Activated CD8-positive, alpha-beta T cell treated with anti-CD3 and anti-CD28 coated beads for 36 hours (primary cell): ENCODE results near the gene APOLD1. TPM values are rescaled to one million over a fixed set of nuclear protein-coding genes. Genes with fewer than 3 reads are reported as not detected.

Experiments used
- ATAC-seq: fragments of 200-7000 bp; cut with Tn5 transposase; one replicate; pipeline ENCODE4 v1.10.0; 2021; ENCODE audit warnings: mild to moderate bottlenecking, moderate library complexity
- CTCF ChIA-PET: fragments of 350-600 bp; sonication (Branson Sonifier 250); formaldehyde crosslinking; loops from one replicate; lab custom pipeline; 2021; ENCODE audit warnings: antibody characterized with exemption; lab: Charles Lee
- POLR2A ChIA-PET: fragments of 350-600 bp; sonication (Branson Sonifier 250); formaldehyde crosslinking; loops from one replicate; lab custom pipeline; 2021; ENCODE audit warnings: antibody characterized with exemption; lab: Charles Lee
- DNase-seq: peaks from one replicate; pipeline ENCODE4 v3.0.0-alpha.2; 2020
- H3K27ac Mint-ChIP-seq: one replicate; pipeline ENCODE4 v1.8.0; 2021; ENCODE audit warnings: mild to moderate bottlenecking, mixed read lengths
- H3K27me3 Mint-ChIP-seq: one replicate; pipeline ENCODE4 v1.8.0; 2021; ENCODE audit warnings: mixed read lengths
- H3K36me3 Mint-ChIP-seq: one replicate; pipeline ENCODE4 v1.8.0; 2021; ENCODE audit warnings: low read depth, mixed read lengths
- H3K4me1 Mint-ChIP-seq: one replicate; pipeline ENCODE4 v1.8.0; 2021; ENCODE audit warnings: low read depth, mixed read lengths
- H3K4me3 Mint-ChIP-seq: one replicate; pipeline ENCODE4 v1.8.0; 2021; ENCODE audit warnings: mild to moderate bottlenecking, moderate library complexity, mixed read lengths
- H3K9me3 Mint-ChIP-seq: one replicate; pipeline ENCODE4 v1.8.0; 2021; ENCODE audit warnings: mixed read lengths
- CTCF ChIP-seq: fragments of 200-600 bp; IDR thresholded peaks from one replicate; pipeline ENCODE4 v1.8.0; 2022; ENCODE audit warnings: antibody characterized with exemption, mild to moderate bottlenecking
- intact Hi-C: fragments of 100-400 bp; cut with micrococcal nuclease; formaldehyde crosslinking; loops from one replicate; pipeline ENCODE4 v1.10.0; 2022
- total RNA-seq, 2 experiments: library from RNA; stranded (reverse); gene quantifications; one replicate each; pipeline ENCODE4 v1.2.3, GENCODE V29; 2021

Gene APOLD1
- total RNA-seq, 2 experiments from 2014 or later, result 5.7 to 6.3 TPM

GRCh38 chr12:12770262-12770661, 15.2 kb upstream of the APOLD1 start:
- TF ChIP-seq CTCF, result no peak
- ATAC-seq (no peak), DNase-seq (no peak)
- H3K4me3 Mint-ChIP-seq, result no peak overlapping the region
- intact Hi-C loops, result no loop called here
- peaks cover 8% of the 10 kb centered on the region for H3K36me3 Mint-ChIP-seq
- H3K4me1 Mint-ChIP-seq, result no peaks in the 10 kb centered on the region
- POLR2A ChIA-PET, result interaction anchor here (0.6 kb wide), 1 partner anchor 32 kb away, joined by 3 read pairs; no protein-coding TSS in a partner anchor
- CTCF ChIA-PET, result no interaction called here
- H3K27ac Mint-ChIP-seq, result no peak overlapping the region
- no peaks in the 10 kb centered on the region for H3K27me3 Mint-ChIP-seq
- peaks cover 6% of the 10 kb centered on the region for H3K9me3 Mint-ChIP-seq

- H3K4me3 Mint-ChIP-seq, result no peak overlapping the region
- peaks cover 4% of the 10 kb centered on the region for H3K9me3 Mint-ChIP-seq
- H3K36me3 Mint-ChIP-seq, result peaks cover 2% of the 10 kb centered on the region
- ChIA-PET POLR2A (no interaction called here), CTCF (no interaction called here)
- intact Hi-C loops, result no loop called here
- no peak overlapping the region for H3K27ac Mint-ChIP-seq
- no peak for ATAC-seq
- H3K27me3 Mint-ChIP-seq, result no peaks in the 10 kb centered on the region
- DNase-seq, result no peak
- no peak for TF ChIP-seq CTCF
- no peaks in the 10 kb centered on the region for H3K4me1 Mint-ChIP-seq
These were observed 10.7 kb upstream of the APOLD1 start for GRCh38 chr12:12774791-12775190.

- no peak overlapping the region for H3K27ac Mint-ChIP-seq
- no peaks in the 10 kb centered on the region for H3K36me3 Mint-ChIP-seq
- H3K4me3 Mint-ChIP-seq, result no peak overlapping the region
- TF ChIP-seq CTCF, result no peak
- peaks cover 2% of the 10 kb centered on the region for H3K9me3 Mint-ChIP-seq
- intact Hi-C loops, result no loop called here
- H3K4me1 Mint-ChIP-seq, result no peaks in the 10 kb centered on the region
- DNase-seq, result no peak
- ATAC-seq, result no peak
- no peaks in the 10 kb centered on the region for H3K27me3 Mint-ChIP-seq
- ChIA-PET CTCF (interaction anchor here (1.4 kb wide), 1 partner anchor 11 kb away, joined by 3 read pairs; no protein-coding TSS in a partner anchor), POLR2A (no interaction called here)
These were observed 9.2 kb upstream of the APOLD1 start for GRCh38 chr12:12776261-12776660.

GRCh38 chr12:12777092-12777491, 8.4 kb upstream of the APOLD1 start:
- intact Hi-C loops, result no loop called here
- Mint-ChIP-seq H3K9me3 (peaks cover 2% of the 10 kb centered on the region), H3K27ac (no peak overlapping the region), H3K27me3 (no peaks in the 10 kb centered on the region), H3K36me3 (no peaks in the 10 kb centered on the region), H3K4me1 (no peaks in the 10 kb centered on the region), H3K4me3 (no peak overlapping the region)
- ChIA-PET CTCF (interaction anchor here (1.4 kb wide), 1 partner anchor 10 kb away, joined by 3 read pairs; no protein-coding TSS in a partner anchor), POLR2A (no interaction called here)
- ATAC-seq (no peak), DNase-seq (no peak)
- no peak for TF ChIP-seq CTCF

GRCh38 chr12:12779007-12779406, 6.5 kb upstream of the APOLD1 start:
- H3K4me3 Mint-ChIP-seq, result no peak overlapping the region
- H3K36me3 Mint-ChIP-seq, result no peaks in the 10 kb centered on the region
- H3K27ac Mint-ChIP-seq, result no peak overlapping the region
- intact Hi-C loops, result no loop called here
- DNase-seq, result no peak
- no peak for TF ChIP-seq CTCF
- POLR2A ChIA-PET, result interaction anchor here (0.6 to 1.6 kb wide), 2 partner anchors 9 to 17 kb away, joined by 3 to 4 read pairs; no protein-coding TSS in a partner anchor
- H3K9me3 Mint-ChIP-seq, result no peaks in the 10 kb centered on the region
- CTCF ChIA-PET, result interaction anchor here (1.2 kb wide), 1 partner anchor 58 kb away, joined by 3 read pairs; no protein-coding TSS in a partner anchor
- no peaks in the 10 kb centered on the region for H3K27me3 Mint-ChIP-seq
- no peak for ATAC-seq
- H3K4me1 Mint-ChIP-seq, result no peaks in the 10 kb centered on the region
